Keratinocyte (primary cell): ENCODE measurements around the gene MAD2L1. TPM values are rescaled to one million over a fixed set of nuclear protein-coding genes. Genes with fewer than 3 reads are reported as not detected.

Experiments
- DNase-seq: peaks from one replicate; pipeline ENCODE4 v3.0.0-alpha.2; 2011; ENCODE audit warnings: low read depth, missing footprints, low spot score
- FAIRE-seq: peaks from 2 replicates; lab custom pipeline; 2011; peaks lifted over from hg19 to GRCh38; lab: Jason Lieb, UNC
- H2AFZ ChIP-seq: 2 replicates; pipeline ENCODE4 v1.6.0; 2012; ENCODE audit warnings: low read length, control low read depth, inconsistent platforms; ENCODE audit not compliant: control insufficient read depth
- H3K27ac ChIP-seq: 2 replicates; pipeline ENCODE4 v1.5.1; 2011; ENCODE audit warnings: low read length; ENCODE audit not compliant: control insufficient read depth, insufficient read depth
- H3K27me3 ChIP-seq: 3 replicates; pipeline ENCODE4 v1.6.0; 2011; ENCODE audit warnings: low read length; ENCODE audit not compliant: control insufficient read depth, insufficient read depth; ENCODE audit errors: extremely low read depth
- H3K36me3 ChIP-seq, 2 experiments: 2 replicates in 1 of 2; 3 replicates in 1 of 2; pipeline ENCODE4 v1.5.1; 2011; ENCODE audit warnings: low read length in 2 of 2, mild to moderate bottlenecking in 1 of 2; ENCODE audit not compliant: control insufficient read depth in 2 of 2, insufficient read depth in 2 of 2; ENCODE audit errors: extremely low read depth in 1 of 2
- H3K4me1 ChIP-seq: 3 replicates; pipeline ENCODE4 v1.5.1; 2011; ENCODE audit warnings: low read length; ENCODE audit not compliant: control insufficient read depth, insufficient read depth; ENCODE audit errors: extremely low read depth
- H3K4me2 ChIP-seq: 3 replicates; pipeline ENCODE4 v1.6.0; 2011; ENCODE audit warnings: low read depth, low read length; ENCODE audit not compliant: control insufficient read depth, insufficient read depth; ENCODE audit errors: extremely low read depth
- H3K4me3 ChIP-seq, 3 experiments: fragments of 200-600 bp in 1 of 3; sonication (generic) in 1 of 3; 2 replicates in 2 of 3; 3 replicates in 1 of 3; pipeline ENCODE4 v1.5.1; 2011 to 2016; ENCODE audit warnings: low read length in 3 of 3, mild to moderate bottlenecking in 3 of 3, control low read depth in 2 of 3, inconsistent platforms in 1 of 3, low read depth in 1 of 3, mixed read lengths in 1 of 3, mixed run types in 1 of 3, moderate library complexity in 1 of 3; ENCODE audit not compliant: control insufficient read depth in 2 of 3, insufficient read depth in 2 of 3; ENCODE audit errors: extremely low read depth in 1 of 3
- H3K79me2 ChIP-seq: 2 replicates; pipeline ENCODE4 v1.6.0; 2012; ENCODE audit warnings: low read length; ENCODE audit not compliant: control insufficient read depth, insufficient read depth
- H3K9ac ChIP-seq: 3 replicates; pipeline ENCODE4 v1.6.0; 2011; ENCODE audit warnings: low read length; ENCODE audit not compliant: control insufficient read depth, insufficient read depth; ENCODE audit errors: extremely low read depth
- H3K9me1 ChIP-seq: 3 replicates; pipeline ENCODE4 v1.6.0; 2011; ENCODE audit warnings: low read length; ENCODE audit not compliant: control insufficient read depth, insufficient read depth; ENCODE audit errors: extremely low read depth
- H3K9me3 ChIP-seq: 2 replicates; pipeline ENCODE4 v1.5.1; 2012; ENCODE audit warnings: low read depth, low read length; ENCODE audit not compliant: control insufficient read depth
- H4K20me1 ChIP-seq: 3 replicates; pipeline ENCODE4 v1.6.0; 2011; ENCODE audit warnings: low read length; ENCODE audit not compliant: control insufficient read depth, insufficient read depth; ENCODE audit errors: extremely low read depth
- EZH2 ChIP-seq: IDR thresholded peaks from one replicate; pipeline ENCODE4 v1.6.1; 2012; ENCODE audit warnings: inconsistent platforms, mild to moderate bottlenecking, low read length, moderate library complexity
- dilution Hi-C: fragments of 300-500 bp; cut with MboI; formaldehyde crosslinking; loops from one replicate; pipeline ENCODE4 v1.7.0; 2020; ENCODE audit warnings: low sequenced_read_pairs; ENCODE audit not compliant: extremely low pct_ligation_motif_present
- polyA plus RNA-seq, 5 experiments: library from polyadenylated mRNA; depleted of rRNA in 3 of 5; stranded (reverse) in 3 of 5; stranded (forward) in 1 of 5; unstranded in 1 of 5; fragments of >200 nt; gene quantifications; 1 replicate in 1 of 5; 2 replicates in 3 of 5; 3 replicates in 1 of 5; pipeline versions ENCODE4 v1.2.1 to v1.2.3, GENCODE V29; 2011 to 2012; ENCODE audit warnings: missing spikeins in 2 of 5, low read depth in 1 of 5, low replicate concordance in 1 of 5
- TF ChIP-seq, protein P1 (sequence below), 3 experiments: IDR thresholded peaks in 1 of 3; conservative IDR thresholded peaks in 1 of 3; optimal IDR thresholded peaks in 1 of 3; 2 replicates in 2 of 3; 3 replicates in 1 of 3; pipeline versions ENCODE3 to v1.5.1; 2011; ENCODE audit warnings: low read length in 3 of 3, mild to moderate bottlenecking in 3 of 3, moderate library complexity in 2 of 3, control low read depth in 1 of 3, inconsistent platforms in 1 of 3; ENCODE audit not compliant: insufficient read depth in 2 of 3; ENCODE audit errors: extremely low read depth in 1 of 3

Gene MAD2L1
- polyA plus RNA-seq, 1 donor (not counting 4 experiments of a cell fraction or from before 2014, with no cell fraction given), result 37.9 TPM

DNA sequence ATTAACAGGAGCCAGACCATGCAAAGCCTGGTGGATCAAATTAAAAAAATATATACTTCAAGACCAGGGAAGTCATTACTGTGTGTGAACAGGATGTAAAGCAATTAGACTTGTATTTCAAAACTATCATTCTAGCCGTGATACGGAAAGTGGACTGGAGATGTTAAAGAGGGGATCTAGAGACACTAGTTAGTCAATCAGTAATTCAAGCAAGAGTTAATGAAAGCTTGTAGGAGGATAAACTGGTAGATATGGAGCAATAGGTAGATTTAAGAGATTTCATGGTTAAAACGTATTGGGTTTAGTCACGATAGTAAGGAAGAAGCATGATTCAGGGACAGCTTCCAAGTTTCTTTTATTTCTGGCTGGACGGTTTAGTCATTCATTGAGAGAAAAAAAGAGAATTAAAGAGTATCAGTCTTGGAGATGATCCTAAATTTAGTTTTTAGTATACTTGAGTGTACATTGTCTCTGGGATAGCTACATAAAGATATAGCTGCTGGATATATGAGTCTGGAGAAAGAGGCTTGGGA is 3.9 kb downstream of the MAD2L1 start:
- Histone ChIP-seq H3K4me2 (no peak overlapping the region), H3K9me3 (no peaks in the 10 kb centered on the region), H3K9me1 (no peaks in the 10 kb centered on the region), H3K27me3 (no peaks in the 10 kb centered on the region), H3K27ac (no peak overlapping the region), H3K36me3 (peaks cover 0 to 7% of the 10 kb centered on the region in 2 experiments), H3K79me2 (peaks cover 46% of the 10 kb centered on the region), H3K9ac (no peak overlapping the region), H3K4me3 (no peak overlapping the region), H3K4me1 (peaks cover 20% of the 10 kb centered on the region), H4K20me1 (no peaks in the 10 kb centered on the region), H2AFZ (no peak overlapping the region)
- no peak for TF ChIP-seq EZH2
- TF ChIP-seq, protein P1, sequence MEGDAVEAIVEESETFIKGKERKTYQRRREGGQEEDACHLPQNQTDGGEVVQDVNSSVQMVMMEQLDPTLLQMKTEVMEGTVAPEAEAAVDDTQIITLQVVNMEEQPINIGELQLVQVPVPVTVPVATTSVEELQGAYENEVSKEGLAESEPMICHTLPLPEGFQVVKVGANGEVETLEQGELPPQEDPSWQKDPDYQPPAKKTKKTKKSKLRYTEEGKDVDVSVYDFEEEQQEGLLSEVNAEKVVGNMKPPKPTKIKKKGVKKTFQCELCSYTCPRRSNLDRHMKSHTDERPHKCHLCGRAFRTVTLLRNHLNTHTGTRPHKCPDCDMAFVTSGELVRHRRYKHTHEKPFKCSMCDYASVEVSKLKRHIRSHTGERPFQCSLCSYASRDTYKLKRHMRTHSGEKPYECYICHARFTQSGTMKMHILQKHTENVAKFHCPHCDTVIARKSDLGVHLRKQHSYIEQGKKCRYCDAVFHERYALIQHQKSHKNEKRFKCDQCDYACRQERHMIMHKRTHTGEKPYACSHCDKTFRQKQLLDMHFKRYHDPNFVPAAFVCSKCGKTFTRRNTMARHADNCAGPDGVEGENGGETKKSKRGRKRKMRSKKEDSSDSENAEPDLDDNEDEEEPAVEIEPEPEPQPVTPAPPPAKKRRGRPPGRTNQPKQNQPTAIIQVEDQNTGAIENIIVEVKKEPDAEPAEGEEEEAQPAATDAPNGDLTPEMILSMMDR (optimal IDR thresholded peaks at IDR 0.05 in 1 of 3, IDR thresholded peaks at IDR 0.05 in 1 of 3, conservative IDR thresholded peaks at IDR 0.05 in 1 of 3; ENCODE audit: extremely low read depth in 1 of 3, insufficient read depth in 2 of 3, low read length in 3 of 3), result no peak
- dilution Hi-C loops, result no loop called here
- FAIRE-seq (no peak), DNase-seq (no peak)

DNA sequence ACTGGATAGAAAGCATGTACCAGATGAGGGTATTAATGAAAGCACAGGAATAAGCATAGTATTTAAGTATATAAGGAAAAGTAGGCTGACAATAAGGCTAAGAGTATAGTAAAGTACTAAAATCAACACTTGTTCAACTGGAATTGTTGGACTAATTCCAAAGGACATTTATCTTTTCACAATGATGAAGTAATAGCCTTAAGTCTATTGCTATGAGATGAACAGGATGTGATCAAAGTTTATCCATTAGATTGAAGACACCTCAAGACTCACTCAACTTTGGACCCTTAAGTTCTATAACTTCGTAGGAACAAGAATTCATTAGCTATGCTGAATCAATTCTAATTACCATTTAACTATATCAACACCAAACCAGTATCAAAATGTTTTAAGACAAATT is 7.6 kb downstream of the MAD2L1 start:
- Histone ChIP-seq H3K9me3 (no peaks in the 10 kb centered on the region), H3K9me1 (no peaks in the 10 kb centered on the region), H3K36me3 (no peaks in the 10 kb centered on the region), H3K4me1 (peaks cover under 1% of the 10 kb centered on the region), H3K4me3 (no peak overlapping the region), H4K20me1 (no peaks in the 10 kb centered on the region), H3K27me3 (no peaks in the 10 kb centered on the region), H3K4me2 (no peak overlapping the region), H2AFZ (no peak overlapping the region), H3K9ac (no peak overlapping the region), H3K79me2 (peaks cover 21% of the 10 kb centered on the region), H3K27ac (no peak overlapping the region)
- FAIRE-seq, result no peak
- no peak for TF ChIP-seq EZH2
- no peak for DNase-seq
- dilution Hi-C loops, result no loop called here

DNA sequence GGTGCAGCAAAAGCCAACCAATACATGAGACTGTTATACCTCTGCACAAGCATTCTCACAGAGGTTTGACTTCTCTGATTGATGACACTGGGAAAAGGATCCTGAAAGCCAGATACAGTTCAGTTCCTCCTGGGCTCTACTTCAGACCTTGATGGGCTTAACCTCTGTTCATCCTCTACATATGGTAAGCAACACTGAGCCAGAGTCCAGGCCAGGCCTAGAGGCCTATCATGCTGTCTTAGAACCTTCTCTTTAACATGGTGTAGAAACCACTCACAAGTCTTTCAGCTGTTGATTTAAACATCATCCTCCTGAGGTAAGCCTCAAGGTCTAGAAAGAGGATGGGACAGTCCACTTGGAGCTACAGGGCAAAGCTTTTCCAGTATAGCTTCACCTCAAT is 9.2 kb downstream of the MAD2L1 start:
- H3K9ac ChIP-seq, result no peak overlapping the region
- DNase-seq (no peak), FAIRE-seq (no peak)
- H2AFZ ChIP-seq, result no peak overlapping the region
- peaks cover 5% of the 10 kb centered on the region for H3K79me2 ChIP-seq
- peaks cover 3% of the 10 kb centered on the region for H3K4me1 ChIP-seq
- no peak overlapping the region for H3K4me3 ChIP-seq
- H3K27ac ChIP-seq, result no peak overlapping the region
- no peaks in the 10 kb centered on the region for H3K9me1 ChIP-seq
- H3K9me3 ChIP-seq, result no peaks in the 10 kb centered on the region
- H3K36me3 ChIP-seq, result no peaks in the 10 kb centered on the region
- TF ChIP-seq EZH2, result no peak
- TF ChIP-seq, protein P1 (optimal IDR thresholded peaks at IDR 0.05 in 1 of 3, IDR thresholded peaks at IDR 0.05 in 1 of 3, conservative IDR thresholded peaks at IDR 0.05 in 1 of 3; ENCODE audit: extremely low read depth in 1 of 3, insufficient read depth in 2 of 3, low read length in 3 of 3), result no peak
- no peaks in the 10 kb centered on the region for H3K27me3 ChIP-seq
- dilution Hi-C loops, result no loop called here
- no peak overlapping the region for H3K4me2 ChIP-seq
- H4K20me1 ChIP-seq, result no peaks in the 10 kb centered on the region
